Sigmoid colon (tissue), 4 donors: ENCODE measurements around the gene GRM7.

Experiments used
- CTCF ChIP-seq, 4 experiments: fragments of 450-650 bp in 3 of 4; fragments of 200-600 bp in 1 of 4; IDR thresholded peaks; one replicate each; pipeline ENCODE4 v1.5.1; 2016 to 2019; ENCODE audit warnings: antibody characterized with exemption in 4 of 4, mild to moderate bottlenecking in 3 of 4, moderate library complexity in 2 of 4
- EP300 ChIP-seq, 4 donors: sonication (generic); formaldehyde crosslinking; IDR thresholded peaks; one replicate each; pipeline ENCODE4 v1.6.1; 2017; ENCODE audit warnings: antibody characterized with exemption in 4 of 4
- POLR2A ChIP-seq, 2 donors: fragments of 450-650 bp; IDR thresholded peaks; one replicate each; pipeline ENCODE4 v1.6.1; 2016; ENCODE audit warnings: antibody characterized with exemption in 2 of 2, mild to moderate bottlenecking in 2 of 2, moderate library complexity in 2 of 2

- TF ChIP-seq CTCF (IDR thresholded peaks at IDR 0.05) (no peak), POLR2A (IDR thresholded peaks at IDR 0.05) (no peak), EP300 (IDR thresholded peaks at IDR 0.05) (no peak)
Observed at GRCh38 chr3:7306901-7307300, 446.0 kb downstream of the GRM7 start.
